ENCODE measurements around the gene STIM1.

Gene STIM1

GRCh38 chr11:3925513-3925912 lies 70.0 kb downstream of the STIM1 start:
- DNase-seq, result no peak

GRCh38 chr11:3926458-3927095 lies 71.1 kb downstream of the STIM1 start:
- no peak for DNase-seq

- DNase-seq, result no peak
These were observed 71.8 kb downstream of the STIM1 start for GRCh38 chr11:3927129-3927796.

- no peak for DNase-seq
These were observed 73.8 kb downstream of the STIM1 start for GRCh38 chr11:3929232-3929631.

- no peak for DNase-seq
These were observed 74.2 kb downstream of the STIM1 start for GRCh38 chr11:3929649-3930048.

- DNase-seq, result no peak
These were observed 77.2 kb downstream of the STIM1 start for GRCh38 chr11:3932698-3933097.

- DNase-seq, result no peak
These were observed 77.7 kb downstream of the STIM1 start for GRCh38 chr11:3933165-3933628.

- DNase-seq, result no peak
These were observed 79.2 kb downstream of the STIM1 start for GRCh38 chr11:3934658-3935057.

GRCh38 chr11:3936517-3936916 lies 81.1 kb downstream of the STIM1 start:
- DNase-seq, result no peak

- no peak for DNase-seq
These were observed 83.7 kb downstream of the STIM1 start for GRCh38 chr11:3939211-3939610.

GRCh38 chr11:3939651-3940190 lies 84.3 kb downstream of the STIM1 start:
- no peak for DNase-seq

- no peak for DNase-seq
These were observed 86.9 kb downstream of the STIM1 start for GRCh38 chr11:3942160-3942955.

GRCh38 chr11:3942956-3943497 lies 87.6 kb downstream of the STIM1 start:
- DNase-seq, result no peak

- no peak for DNase-seq
These were observed 88.7 kb downstream of the STIM1 start for GRCh38 chr11:3944198-3944597.

GRCh38 chr11:3946455-3947017 lies 91.1 kb downstream of the STIM1 start:
- DNase-seq, result no peak

- no peak for DNase-seq
These were observed 91.6 kb downstream of the STIM1 start for GRCh38 chr11:3947061-3947460.

GRCh38 chr11:3949125-3949524 lies 93.7 kb downstream of the STIM1 start:
- no peak for DNase-seq

GRCh38 chr11:3950996-3951660 lies 95.7 kb downstream of the STIM1 start:
- no peak for DNase-seq

- DNase-seq, result no peak
These were observed 97.3 kb downstream of the STIM1 start for GRCh38 chr11:3952715-3953114.

- DNase-seq, result no peak
These were observed 97.9 kb downstream of the STIM1 start for GRCh38 chr11:3953327-3953726.

- DNase-seq, result no peak
These were observed 99.2 kb downstream of the STIM1 start for GRCh38 chr11:3954448-3955298.

GRCh38 chr11:3955299-3955665 lies 99.8 kb downstream of the STIM1 start:
- DNase-seq, result no peak
